NT2/D1 (cell line): ENCODE data around the gene SNRPA1.

Source experiments
- DNase-seq: peaks from one replicate; pipeline ENCODE4 v3.0.0-alpha.2; 2011; ENCODE audit warnings: low read depth, low spot score
- H3K27me3 ChIP-seq: 2 replicates; pipeline ENCODE4 v1.6.0; 2011; ENCODE audit warnings: mild to moderate bottlenecking; ENCODE audit not compliant: insufficient read length, insufficient read depth
- H3K36me3 ChIP-seq: 2 replicates; pipeline ENCODE4 v1.6.1; 2011; ENCODE audit warnings: mild to moderate bottlenecking, low read length, mixed read lengths; ENCODE audit not compliant: insufficient read depth, insufficient read length
- H3K4me1 ChIP-seq: 2 replicates; pipeline ENCODE4 v1.5.1; 2011; ENCODE audit not compliant: insufficient read depth, insufficient read length
- H3K4me3 ChIP-seq: 2 replicates; pipeline ENCODE4 v1.5.1; 2011; ENCODE audit warnings: low read depth; ENCODE audit not compliant: insufficient read length
- H3K9ac ChIP-seq: 2 replicates; pipeline ENCODE4 v1.6.0; 2011; ENCODE audit warnings: low read depth; ENCODE audit not compliant: insufficient read length
- H3K9me3 ChIP-seq: 2 replicates; pipeline ENCODE4 v1.5.1; 2011; ENCODE audit warnings: mild to moderate bottlenecking, low read length; ENCODE audit not compliant: insufficient read depth
- SUZ12 ChIP-seq: IDR thresholded peaks from 2 replicates; pipeline ENCODE4 v1.6.1; 2011; ENCODE audit not compliant: insufficient read length, insufficient read depth; ENCODE audit errors: extremely low read depth
- YY1 ChIP-seq: IDR thresholded peaks from 2 replicates; pipeline ENCODE4 v1.6.1; 2011; ENCODE audit not compliant: insufficient read length, insufficient read depth
- ZNF274 ChIP-seq: IDR thresholded peaks from 2 replicates; pipeline ENCODE4 v1.6.1; 2011; ENCODE audit warnings: mild to moderate bottlenecking, low read depth, low read length

SNRPA1 gene

DNA sequence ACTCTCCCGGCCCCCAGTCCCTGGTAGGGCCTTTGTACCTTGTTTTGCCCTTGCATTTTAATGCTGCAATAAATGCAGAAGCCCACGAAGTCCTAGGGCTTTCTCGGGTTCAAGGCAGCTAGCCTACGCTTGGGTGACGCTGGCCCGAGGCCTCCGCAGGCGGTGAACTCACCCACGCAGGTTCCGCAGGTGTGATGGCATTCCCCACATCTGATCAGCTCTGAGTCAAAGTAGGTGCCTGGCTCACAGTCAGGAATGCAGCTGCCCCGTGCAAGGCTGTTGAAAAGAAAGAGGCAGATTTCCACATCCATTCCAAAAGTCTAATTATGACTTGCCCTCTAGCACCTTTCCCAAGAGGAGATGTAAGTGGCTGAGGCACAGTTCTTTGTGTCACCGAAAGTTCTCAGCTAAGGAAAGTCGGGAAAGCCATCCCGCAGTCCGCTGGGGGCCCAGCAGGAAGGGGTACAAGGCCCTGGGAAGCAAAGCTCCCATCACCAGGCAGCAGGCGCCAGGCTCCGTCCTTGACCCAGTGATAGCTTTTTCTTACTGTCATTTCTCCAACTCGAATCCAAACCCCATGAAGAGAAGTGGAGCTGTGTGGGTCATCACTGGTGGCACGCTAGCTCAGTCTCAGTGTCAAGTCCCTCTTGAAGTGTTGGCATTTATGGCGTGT, 23.2 kb upstream of the SNRPA1 start:
- no peaks in the 10 kb centered on the region for H3K9me3 ChIP-seq

DNA sequence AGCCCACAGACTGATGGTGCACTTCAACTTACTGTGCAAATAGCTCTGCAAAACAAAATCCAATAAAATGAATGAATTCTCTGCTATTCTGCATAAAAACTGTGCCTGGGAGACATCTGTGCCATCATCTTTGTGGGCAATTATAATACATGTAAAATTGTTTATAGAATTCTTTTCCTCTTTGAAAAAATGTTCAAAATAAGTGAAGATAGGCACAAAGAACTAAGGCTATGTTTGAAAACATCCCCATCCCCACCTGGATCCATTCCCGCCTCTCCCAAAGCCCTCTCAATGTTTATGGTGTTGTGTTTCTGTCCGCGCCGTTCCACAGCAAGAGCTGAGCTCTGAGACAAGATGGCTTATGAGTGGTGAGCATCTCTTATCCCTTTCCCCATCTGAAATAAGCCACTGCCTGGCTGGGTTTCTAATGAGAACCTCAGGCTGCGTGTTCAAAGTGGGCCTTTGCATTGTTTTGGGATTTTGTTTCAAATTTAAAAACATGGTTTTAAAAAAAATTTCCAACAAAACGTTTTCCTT, 22.4 kb upstream of the SNRPA1 start:
- H3K27me3 ChIP-seq, result no peaks in the 10 kb centered on the region
- no peak for TF ChIP-seq ZNF274
- TF ChIP-seq YY1, result no peak
- TF ChIP-seq SUZ12, result no peak
- H3K9me3 ChIP-seq, result no peaks in the 10 kb centered on the region
- H3K36me3 ChIP-seq, result peaks cover 6% of the 10 kb centered on the region
- peaks cover 4% of the 10 kb centered on the region for H3K4me1 ChIP-seq
- DNase-seq, result no peak
- H3K9ac ChIP-seq, result no peak overlapping the region
- no peak overlapping the region for H3K4me3 ChIP-seq

More for the DNA sequence above, 23.2 kb upstream of the SNRPA1 start:
- Histone ChIP-seq H3K4me3 (no peak overlapping the region), H3K9ac (no peak overlapping the region), H3K4me1 (peaks cover under 1% of the 10 kb centered on the region), H3K36me3 (peaks cover 6% of the 10 kb centered on the region), H3K27me3 (no peaks in the 10 kb centered on the region)
- no peak for TF ChIP-seq SUZ12
- no peak for TF ChIP-seq ZNF274
- TF ChIP-seq YY1, result no peak
- DNase-seq, result no peak

DNA sequence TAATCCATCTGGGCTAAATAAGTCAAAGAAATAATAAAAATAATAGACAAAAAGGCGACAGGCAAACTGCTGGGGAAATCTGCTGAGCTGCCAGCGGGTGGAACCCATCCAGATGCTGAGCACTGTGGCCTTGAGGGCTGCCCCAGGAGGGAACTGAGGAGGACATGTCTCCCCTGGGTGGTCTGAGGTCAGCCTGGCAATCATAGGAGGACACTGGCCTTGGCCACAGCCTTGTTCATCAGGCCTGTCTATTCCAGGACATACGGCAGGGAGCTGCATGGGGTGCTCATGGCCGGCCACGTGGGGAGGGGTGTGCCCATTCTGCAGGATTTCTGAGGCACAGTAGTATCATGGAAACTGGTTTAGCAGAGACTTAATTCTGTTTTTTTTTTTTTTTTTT, 21.5 kb upstream of the SNRPA1 start:
- peaks cover 6% of the 10 kb centered on the region for H3K36me3 ChIP-seq
- no peaks in the 10 kb centered on the region for H3K27me3 ChIP-seq
- no peak overlapping the region for H3K9ac ChIP-seq
- peaks cover 4% of the 10 kb centered on the region for H3K4me1 ChIP-seq
- no peaks in the 10 kb centered on the region for H3K9me3 ChIP-seq
- no peak overlapping the region for H3K4me3 ChIP-seq
- no peak for TF ChIP-seq SUZ12
- no peak for TF ChIP-seq ZNF274
- TF ChIP-seq YY1, result no peak
- DNase-seq, result no peak

DNA sequence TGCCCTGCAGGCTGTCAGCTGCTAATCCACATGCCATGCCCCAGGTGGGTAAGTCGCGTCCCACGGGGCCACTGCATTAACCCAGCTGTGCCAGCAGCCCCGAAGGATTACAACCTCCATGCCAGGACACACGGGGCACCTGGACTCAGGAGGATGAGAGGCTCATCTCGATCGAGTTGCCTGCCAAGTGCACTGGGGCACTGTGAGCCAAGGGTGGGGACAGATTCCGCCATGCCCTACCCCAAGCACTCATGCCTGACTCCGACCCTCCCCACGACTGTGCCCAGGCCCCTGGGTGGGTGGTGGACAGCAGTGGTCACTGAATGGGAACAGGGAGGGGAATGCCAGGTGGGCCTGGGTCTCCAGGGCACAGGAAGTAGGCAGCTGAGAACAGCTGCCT, 20.7 kb upstream of the SNRPA1 start:
- no peak overlapping the region for H3K4me3 ChIP-seq
- H3K36me3 ChIP-seq, result peaks cover 6% of the 10 kb centered on the region
- no peaks in the 10 kb centered on the region for H3K27me3 ChIP-seq
- no peak overlapping the region for H3K9ac ChIP-seq
- DNase-seq, result no peak
- peaks cover 4% of the 10 kb centered on the region for H3K4me1 ChIP-seq
- H3K9me3 ChIP-seq, result no peaks in the 10 kb centered on the region
- TF ChIP-seq YY1 (no peak), ZNF274 (no peak), SUZ12 (no peak)

DNA sequence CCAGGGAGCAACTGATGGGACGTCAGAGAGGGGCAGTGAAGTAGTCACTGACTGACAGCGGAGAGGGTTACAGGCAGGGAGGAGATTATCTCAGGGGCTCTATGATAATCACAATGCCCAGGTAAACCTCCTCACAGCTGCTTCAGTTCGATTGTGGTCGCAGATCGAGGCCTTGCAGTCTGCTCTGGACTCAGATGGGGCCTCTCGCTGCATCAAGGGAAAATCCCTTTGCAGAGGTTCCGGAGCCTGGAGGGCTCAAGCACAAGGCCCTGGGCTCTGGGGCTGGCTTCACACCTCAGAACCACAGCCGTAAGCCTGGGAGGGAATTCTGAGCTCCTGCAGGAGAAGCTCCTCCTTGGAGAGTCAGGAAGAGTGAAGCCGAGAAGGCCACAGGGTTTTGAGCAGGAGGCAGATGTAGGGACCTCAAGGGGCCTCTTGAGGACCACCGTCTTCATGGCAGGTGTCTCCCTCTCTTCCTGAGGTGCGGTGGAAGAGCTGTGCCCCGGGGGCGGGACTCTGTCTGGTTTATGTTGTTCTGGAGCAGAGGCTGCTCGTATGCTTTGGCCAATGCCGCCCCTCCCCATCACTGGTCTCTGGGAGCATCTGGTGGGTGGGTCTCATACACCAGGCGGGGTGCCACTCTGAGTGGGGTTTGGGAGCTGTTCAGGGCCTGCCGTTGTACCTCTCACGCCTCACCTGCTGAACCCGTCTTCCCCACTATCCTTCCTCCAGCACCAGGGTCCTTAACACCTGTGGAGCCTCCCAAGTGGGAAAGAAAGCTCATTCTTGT, 19.5 kb upstream of the SNRPA1 start:
- Histone ChIP-seq H3K9ac (no peak overlapping the region), H3K4me3 (no peak overlapping the region), H3K4me1 (peaks cover 4% of the 10 kb centered on the region), H3K9me3 (no peaks in the 10 kb centered on the region), H3K27me3 (no peaks in the 10 kb centered on the region), H3K36me3 (peaks cover 6% of the 10 kb centered on the region)
- DNase-seq, result no peak
- TF ChIP-seq YY1 (no peak), ZNF274 (no peak), SUZ12 (no peak)

DNA sequence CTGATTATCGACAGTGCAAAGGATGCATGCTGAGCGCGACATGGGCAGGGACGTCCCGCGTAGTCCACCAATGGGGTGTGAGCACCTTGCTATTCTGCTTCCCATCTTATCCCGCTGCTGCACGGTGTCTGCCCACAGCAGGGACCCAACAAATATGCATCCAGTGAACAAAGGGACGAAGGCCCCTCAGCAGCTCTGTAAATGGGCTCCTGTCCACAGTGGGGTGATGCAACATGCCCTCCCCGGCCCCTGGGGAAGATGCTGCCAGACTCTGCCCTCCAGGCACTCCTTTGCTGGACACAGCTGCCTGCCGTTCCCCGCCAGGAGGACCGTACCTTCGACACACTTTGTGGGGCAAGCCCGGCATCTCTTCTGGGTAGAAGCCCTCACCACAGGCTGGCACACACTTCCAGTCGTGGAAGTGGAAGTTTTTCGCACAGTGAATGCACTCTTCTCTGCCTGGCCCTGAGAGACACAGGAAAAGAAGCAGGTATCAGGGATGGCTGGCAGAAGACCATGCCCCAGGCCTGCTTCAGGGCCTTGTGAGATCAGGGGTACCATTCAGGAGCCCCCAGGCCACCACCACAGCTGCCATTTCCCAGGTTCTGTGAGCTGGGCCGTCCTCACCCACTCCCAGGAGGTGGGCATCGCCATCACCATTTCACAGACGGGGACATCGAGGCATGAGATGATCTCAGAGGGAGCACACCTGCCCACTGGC, 18.2 kb upstream of the SNRPA1 start:
- Histone ChIP-seq H3K27me3 (no peaks in the 10 kb centered on the region), H3K4me1 (peaks cover 8% of the 10 kb centered on the region), H3K9ac (no peak overlapping the region), H3K36me3 (peaks cover 6% of the 10 kb centered on the region), H3K4me3 (no peak overlapping the region), H3K9me3 (no peaks in the 10 kb centered on the region)
- DNase-seq, result no peak
- no peak for TF ChIP-seq YY1

DNA sequence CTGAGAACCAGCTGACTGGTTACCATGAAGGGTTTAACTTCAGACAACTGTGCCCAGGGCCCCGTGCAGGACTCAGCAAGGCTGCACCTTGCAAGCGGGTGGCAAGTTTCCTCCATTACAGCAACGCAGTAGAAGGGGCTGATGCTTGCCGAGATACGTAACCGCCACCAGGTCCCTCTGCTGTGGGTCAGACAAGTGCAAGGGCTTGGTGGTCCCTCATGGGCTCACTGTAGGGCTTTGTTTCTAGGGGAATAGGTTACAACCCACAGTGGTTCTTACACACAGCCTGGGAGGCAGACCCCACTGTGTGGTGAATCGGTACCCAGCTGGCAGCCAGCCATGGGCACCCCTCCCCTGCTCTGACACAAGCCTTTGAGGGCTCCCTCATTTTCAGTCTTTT, 15.5 kb upstream of the SNRPA1 start:
- Histone ChIP-seq H3K36me3 (peaks cover under 1% of the 10 kb centered on the region), H3K9ac (no peak overlapping the region), H3K4me1 (peaks cover 15% of the 10 kb centered on the region), H3K27me3 (no peaks in the 10 kb centered on the region), H3K4me3 (no peak overlapping the region), H3K9me3 (no peaks in the 10 kb centered on the region)
- TF ChIP-seq SUZ12 (no peak), ZNF274 (no peak), YY1 (no peak)
- no peak for DNase-seq
